ENCODE data around the gene PLCD3.

- TF ChIP-seq SP1 (IDR thresholded peaks at IDR 0.05; ENCODE audit: low read depth, low read length) (peak; percentile 65; the same call in 1 of the 2 replicates), TAF1 (IDR thresholded peaks at IDR 0.05; ENCODE audit: low read depth, low read length) (peak; percentile 94), SRF (IDR thresholded peaks at IDR 0.05; ENCODE audit: low read depth, low read length) (no peak), SIN3A (conservative IDR thresholded peaks at IDR 0.05 in 1 of 2, IDR thresholded peaks at IDR 0.05 in 1 of 2; ENCODE audit: low read depth in 1 of 2, low read length in 2 of 2) (peak; percentile 86 to 92; a peak in 2 of 4 replicates), CTBP2 (IDR thresholded peaks at IDR 0.05; ENCODE audit: borderline replicate concordance, insufficient read depth, insufficient read length, low read length) (no peak), EP300 (IDR thresholded peaks at IDR 0.05; ENCODE audit: borderline replicate concordance in 1 of 2, low read depth in 2 of 2, low read length in 2 of 2) (peak in 1 of 2 experiments; percentile 21; a peak in 1 of 3 replicates), POLR2A (IDR thresholded peaks at IDR 0.05; ENCODE audit: control extremely low read depth in 1 of 2, low read depth in 2 of 2, low read length in 2 of 2) (peak; percentile 98 to 100), RAD21 (IDR thresholded peaks at IDR 0.05 in 1 of 2, conservative IDR thresholded peaks at IDR 0.05 in 1 of 2; ENCODE audit: low read depth in 2 of 2, low read length in 2 of 2) (peak; percentile 24 to 48; a peak in 3 of 4 replicates), EZH2 (IDR thresholded peaks at IDR 0.05; ENCODE audit: low read depth, low read length, severe bottlenecking) (no peak)
- TF ChIP-seq, protein P1, sequence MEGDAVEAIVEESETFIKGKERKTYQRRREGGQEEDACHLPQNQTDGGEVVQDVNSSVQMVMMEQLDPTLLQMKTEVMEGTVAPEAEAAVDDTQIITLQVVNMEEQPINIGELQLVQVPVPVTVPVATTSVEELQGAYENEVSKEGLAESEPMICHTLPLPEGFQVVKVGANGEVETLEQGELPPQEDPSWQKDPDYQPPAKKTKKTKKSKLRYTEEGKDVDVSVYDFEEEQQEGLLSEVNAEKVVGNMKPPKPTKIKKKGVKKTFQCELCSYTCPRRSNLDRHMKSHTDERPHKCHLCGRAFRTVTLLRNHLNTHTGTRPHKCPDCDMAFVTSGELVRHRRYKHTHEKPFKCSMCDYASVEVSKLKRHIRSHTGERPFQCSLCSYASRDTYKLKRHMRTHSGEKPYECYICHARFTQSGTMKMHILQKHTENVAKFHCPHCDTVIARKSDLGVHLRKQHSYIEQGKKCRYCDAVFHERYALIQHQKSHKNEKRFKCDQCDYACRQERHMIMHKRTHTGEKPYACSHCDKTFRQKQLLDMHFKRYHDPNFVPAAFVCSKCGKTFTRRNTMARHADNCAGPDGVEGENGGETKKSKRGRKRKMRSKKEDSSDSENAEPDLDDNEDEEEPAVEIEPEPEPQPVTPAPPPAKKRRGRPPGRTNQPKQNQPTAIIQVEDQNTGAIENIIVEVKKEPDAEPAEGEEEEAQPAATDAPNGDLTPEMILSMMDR (IDR thresholded peaks at IDR 0.05; ENCODE audit: control extremely low read depth in 1 of 3, insufficient read depth in 1 of 3, low read depth in 1 of 3, low read length in 3 of 3) = peak; percentile 48 to 62 (median 52)
- TF ChIP-seq, protein P2, sequence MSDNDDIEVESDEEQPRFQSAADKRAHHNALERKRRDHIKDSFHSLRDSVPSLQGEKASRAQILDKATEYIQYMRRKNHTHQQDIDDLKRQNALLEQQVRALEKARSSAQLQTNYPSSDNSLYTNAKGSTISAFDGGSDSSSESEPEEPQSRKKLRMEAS (IDR thresholded peaks at IDR 0.05) = peak; percentile 69
Measured at GRCh38 chr17:45160447-45161287, 28.4 kb upstream of the PLCD3 start.
